Brain pericyte (primary cell): ENCODE measurements around the gene LRRC3C.
"Not testable (repeated sequence)": the region's sequence is repeated elsewhere in the genome, so short reads cannot be mapped to it uniquely, and the experiment has no call there.

Source experiments
- DNase-seq: peaks from one replicate; pipeline ENCODE4 v3.0.0-alpha.2; 2012; ENCODE audit warnings: low read depth, low spot score

The LRRC3C gene

DNA sequence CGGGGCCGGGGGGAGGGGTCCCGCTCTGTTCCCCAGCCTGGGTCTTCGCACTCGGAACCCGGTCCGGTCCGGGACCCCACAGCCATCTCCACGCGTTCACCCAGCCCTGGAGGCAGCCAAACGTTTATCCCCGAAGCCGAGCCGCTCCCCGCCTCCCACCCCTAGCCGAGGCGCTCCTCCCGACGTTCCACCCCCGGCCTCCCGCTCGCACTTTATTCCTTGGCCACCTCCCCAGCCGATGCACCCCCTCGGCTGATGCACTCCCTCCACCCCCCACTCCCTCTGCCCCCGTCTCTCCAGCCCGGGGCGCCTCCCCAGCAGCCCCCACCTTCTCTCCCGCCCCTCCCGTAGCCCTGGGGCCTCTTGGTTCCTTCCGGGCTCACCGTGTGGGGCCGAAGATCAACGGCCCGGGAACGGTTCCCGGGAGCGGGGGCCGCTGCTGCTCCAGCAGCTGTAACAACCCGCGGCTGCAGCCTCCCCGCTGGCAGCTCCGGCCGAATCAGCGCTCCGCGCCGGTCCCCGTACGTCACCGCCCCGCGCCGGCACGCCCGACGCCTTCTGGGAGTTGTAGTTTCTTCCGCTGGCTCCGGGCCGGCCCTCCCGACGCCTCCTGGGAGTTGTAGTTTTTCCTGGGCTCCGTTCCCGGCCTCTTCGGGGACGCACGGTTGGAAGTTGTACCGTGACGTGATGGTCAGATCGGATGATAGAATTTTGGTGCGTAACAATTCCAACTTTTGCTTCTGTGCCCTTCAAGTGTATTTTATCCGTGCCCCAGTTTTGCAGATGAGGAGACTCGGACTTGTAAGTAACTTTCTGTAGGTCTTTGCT is at the start of gene LRRC3C, which contains the start of gene ORMDL3:
Gene LRRC3C (plus strand): TSS at position 632 of the 828 bp plus-strand sequence. CDS start 13,792 bp downstream, outside the sequence.
Gene ORMDL3 (minus strand): TSS at position 501 of the 828 bp plus-strand sequence. CDS start 3,398 bp downstream, outside the sequence.
- DNase-seq, result peak; percentile 86

GRCh38 chr17:39886102-39886501 is 41.4 kb upstream of the LRRC3C start:
- not testable (repeated sequence) for DNase-seq

DNA sequence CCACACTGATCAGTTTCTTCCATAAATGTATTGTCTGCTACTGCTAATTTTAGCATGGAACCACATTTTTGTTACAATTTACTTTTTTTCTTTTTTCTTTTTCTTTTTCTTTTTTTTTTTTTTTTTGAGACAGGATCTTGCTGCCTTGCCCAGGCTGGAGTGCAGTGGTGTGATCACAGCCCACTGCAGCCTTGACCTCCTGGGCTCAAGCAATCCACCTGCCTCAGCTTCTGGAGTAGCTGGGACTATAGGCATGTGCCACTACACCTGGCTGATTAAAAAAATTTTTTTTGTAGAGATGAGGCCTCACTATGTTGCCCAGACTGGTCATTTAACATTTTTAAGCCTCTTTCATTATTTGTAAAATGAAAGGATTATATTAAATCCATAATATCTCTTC is 40.5 kb upstream of the LRRC3C start:
- no peak for DNase-seq

DNA sequence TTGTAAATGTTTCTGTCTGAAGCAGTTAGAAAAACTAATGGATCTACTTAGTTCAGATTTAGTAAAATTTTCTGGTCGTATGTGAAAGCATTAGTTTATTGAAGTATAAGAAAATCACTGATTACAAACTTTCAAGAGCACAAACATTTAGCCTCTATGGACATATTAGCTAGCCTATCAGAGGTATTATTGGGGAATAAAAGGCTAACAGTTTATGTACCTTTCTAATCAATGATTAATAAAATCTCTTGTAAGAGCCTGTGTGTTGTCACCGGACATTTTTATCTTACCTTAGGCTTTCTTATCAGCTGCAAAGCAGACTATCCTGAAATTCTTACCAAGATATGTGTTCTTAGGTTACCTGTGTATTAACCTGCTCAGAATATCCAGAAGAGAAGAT is 38.3 kb upstream of the LRRC3C start:
- DNase-seq, result no peak

GRCh38 chr17:39894681-39895376 is 32.7 kb upstream of the LRRC3C start:
- no peak for DNase-seq

DNA sequence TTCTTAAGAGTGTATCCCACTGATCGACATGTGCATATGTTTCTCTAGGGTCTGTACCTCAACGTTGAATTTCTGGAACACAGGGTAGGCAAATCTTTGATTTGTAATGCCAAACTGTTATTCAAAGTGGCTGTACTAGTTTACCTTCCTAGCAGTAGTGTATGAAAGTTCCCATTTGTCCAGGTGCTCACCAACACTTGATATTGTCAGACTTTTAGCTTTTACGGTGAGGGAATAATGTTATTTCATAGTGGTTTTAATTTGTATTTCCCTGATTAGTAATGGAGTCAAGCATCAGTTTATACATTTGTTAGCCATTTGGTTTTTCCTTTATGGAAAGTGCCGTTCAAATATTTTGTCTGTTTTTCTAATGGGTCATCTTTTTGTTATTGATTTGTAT is 29.4 kb upstream of the LRRC3C start:
- DNase-seq, result no peak

DNA sequence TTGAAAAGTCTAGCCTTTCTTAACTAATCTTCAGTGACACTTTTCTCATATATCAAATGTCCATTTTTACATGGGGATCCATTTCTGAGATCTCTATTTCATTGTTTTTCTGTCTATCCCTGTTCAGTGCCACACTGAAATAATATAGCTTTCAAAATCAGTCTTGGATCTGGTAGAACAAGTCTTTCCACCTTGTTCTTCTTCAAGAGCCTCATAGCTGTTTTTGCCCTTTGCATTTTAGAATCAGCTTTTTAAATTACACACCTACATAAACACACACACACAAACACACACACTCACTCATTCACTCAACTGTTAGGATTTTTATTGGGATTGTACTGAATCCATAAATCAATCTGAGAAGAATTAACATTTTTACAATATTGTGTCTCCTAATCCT is 28.3 kb upstream of the LRRC3C start:
- no peak for DNase-seq

DNA sequence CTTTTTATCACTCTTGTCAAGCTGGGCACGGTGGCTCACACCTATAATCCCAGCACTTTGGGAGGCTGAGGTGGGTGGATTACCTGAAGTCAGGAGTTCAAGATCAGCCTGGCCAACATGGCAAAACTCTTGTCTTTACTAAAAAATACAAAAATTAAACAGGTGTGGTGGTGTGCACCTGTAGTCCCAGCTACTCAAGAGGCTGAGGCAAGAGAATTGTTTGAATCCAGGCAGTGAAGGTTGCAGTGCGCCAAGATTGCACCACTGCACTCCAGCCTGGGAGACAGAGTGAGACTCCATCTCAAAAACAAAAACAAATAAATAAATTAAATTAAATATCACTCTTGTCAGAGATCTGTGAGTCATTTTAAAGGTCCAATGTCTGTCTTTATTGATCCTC is 25.5 kb upstream of the LRRC3C start:
- DNase-seq, result not testable (repeated sequence)

DNA sequence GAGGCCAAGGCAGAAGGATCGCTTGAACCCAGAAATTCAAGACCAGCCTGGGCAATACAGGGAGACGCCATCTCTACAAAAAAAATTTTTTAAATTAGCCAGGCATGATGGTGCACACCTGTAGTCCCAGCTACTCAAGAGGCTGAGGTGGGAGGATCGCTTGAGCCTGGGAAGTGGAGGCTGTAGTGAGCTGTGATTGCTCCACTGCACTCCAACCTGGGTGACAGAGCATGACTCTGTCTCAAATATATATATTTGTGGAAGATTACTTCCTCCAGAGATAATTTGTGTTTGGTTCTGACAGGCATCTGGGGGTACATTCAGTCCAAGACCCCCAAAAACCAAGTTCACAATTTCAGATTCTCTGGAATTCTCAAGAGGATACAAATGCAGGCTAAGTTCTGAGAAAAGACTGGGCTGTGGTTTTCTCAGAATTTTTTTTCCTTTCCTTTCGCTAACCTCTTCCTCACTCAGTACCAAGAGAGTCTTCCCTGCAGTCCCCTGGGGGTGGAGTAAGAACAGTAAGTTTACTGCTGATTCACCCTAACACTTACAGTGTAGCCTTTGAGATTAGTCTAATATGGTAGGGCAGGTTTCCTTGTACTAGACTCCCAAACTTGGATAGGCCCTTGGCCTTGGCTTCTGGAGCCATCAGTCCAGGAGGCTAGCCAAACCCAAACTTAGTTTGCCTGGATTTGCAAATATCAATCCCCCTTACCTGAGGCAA is 24.2 kb upstream of the LRRC3C start:
- DNase-seq, result no peak

- no peak for DNase-seq
Measured at GRCh38 chr17:39904990-39905288, 22.6 kb upstream of the LRRC3C start.

- DNase-seq, result no peak
Measured at GRCh38 chr17:39908789-39909352, 18.7 kb upstream of the LRRC3C start.

GRCh38 chr17:39913989-39914388 is 13.5 kb upstream of the LRRC3C start:
- no peak for DNase-seq

- DNase-seq, result no peak
Measured at GRCh38 chr17:39915559-39915958, 12.0 kb upstream of the LRRC3C start.

GRCh38 chr17:39916918-39917317 is 10.6 kb upstream of the LRRC3C start:
- no peak for DNase-seq

DNA sequence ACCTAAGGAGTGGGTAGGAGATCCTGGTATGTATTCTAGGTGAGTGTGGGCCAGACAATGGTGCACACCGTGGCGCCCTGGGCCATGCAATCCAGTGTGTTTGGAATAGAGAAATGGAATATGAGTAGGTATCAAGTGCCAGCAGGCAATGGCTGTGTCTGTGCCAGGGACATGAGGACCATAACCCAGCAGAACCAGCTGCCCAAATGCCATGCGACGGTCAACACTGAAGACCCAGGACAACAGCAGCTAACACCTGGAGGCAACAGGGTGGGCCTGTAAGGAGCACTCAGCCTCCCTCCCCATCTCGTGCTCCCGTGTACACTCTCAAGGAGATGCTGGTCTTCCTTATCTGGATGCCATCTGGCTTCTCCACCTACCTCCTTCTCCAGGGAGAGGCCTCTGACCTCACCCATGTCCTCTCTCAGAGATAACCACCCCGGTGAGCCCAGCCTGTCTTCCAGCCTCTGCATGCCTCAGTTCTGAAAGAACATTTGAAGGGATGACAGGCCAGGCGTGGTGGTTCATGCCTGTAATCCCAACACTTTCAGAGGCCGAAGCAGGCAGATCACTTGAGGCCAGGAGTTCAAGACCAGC is 8.3 kb upstream of the LRRC3C start:
- no peak for DNase-seq

- DNase-seq, result no peak
Measured at GRCh38 chr17:39920218-39921210, 7.0 kb upstream of the LRRC3C start.

DNA sequence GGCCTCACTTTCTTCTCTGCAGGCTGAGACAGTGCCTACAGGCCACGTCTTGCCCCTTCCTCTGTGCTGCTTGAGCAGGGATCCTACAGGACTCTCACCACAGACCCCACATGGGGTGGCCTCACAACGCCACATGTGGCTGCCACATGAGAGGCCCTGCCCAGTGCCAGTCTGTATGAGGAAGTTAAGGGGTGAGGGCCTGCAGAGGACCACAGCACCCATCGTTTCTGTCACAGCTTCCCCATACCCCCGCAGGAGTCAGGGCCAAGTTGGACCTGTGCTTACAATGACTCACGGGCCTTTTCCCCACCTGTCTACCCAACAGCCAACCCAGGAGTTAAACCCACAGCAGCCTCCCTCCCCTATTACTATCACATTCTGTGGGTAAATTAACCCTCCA is 6.2 kb upstream of the LRRC3C start:
- no peak for DNase-seq

DNA sequence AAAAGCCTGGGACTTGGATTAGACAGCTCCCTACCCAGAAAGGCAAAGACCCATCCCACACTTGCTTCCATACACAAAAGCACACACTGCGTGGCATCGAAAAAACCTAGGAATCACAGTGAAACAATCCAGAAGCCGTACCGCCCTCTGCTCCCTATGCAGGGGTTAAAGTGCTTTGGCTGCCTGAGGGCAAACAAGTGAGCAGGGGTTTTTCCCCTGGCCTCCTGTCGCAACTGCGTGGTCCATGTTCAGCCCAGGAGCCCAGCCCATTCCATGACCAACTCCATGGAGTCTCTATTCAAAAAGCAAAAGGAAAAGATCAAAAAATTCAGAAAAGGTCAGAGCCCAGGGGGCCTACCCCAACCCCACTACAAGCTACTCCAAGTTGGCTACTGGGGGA is 5.5 kb upstream of the LRRC3C start:
- DNase-seq, result no peak

DNA sequence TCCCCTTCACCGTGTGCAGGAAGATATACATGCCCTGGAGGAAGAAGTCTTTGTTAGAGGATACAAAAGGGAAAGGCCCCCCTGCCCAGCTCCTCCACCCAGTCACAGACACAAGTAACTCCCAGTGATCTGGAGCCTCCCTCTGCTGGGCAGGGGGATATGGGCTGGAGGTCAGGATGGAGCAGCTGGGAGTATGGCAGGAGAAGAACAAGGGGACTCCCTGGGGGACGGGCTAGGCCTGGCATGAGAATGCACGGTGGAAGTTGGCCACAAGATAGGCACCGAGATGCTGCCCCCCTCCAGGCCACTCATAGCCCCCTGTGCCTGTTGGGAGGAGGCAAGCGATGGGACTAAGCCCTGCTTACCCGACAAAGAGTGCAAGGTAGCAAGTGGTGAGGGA is 4.3 kb upstream of the LRRC3C start:
- no peak for DNase-seq
